ENCODE data around the gene CD82. TPM values are rescaled to one million over a fixed set of nuclear protein-coding genes. Genes with fewer than 3 reads are reported as not detected.

Gene CD82, protein sequence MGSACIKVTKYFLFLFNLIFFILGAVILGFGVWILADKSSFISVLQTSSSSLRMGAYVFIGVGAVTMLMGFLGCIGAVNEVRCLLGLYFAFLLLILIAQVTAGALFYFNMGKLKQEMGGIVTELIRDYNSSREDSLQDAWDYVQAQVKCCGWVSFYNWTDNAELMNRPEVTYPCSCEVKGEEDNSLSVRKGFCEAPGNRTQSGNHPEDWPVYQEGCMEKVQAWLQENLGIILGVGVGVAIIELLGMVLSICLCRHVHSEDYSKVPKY
- 67.6 TPM for total RNA-seq
- long read RNA-seq, transcript CD82-201 (10 exons, 2,289 nt): major isoform, 337 of 379 reads
- long read RNA-seq, partial matches to known transcripts: 15 of 379 reads
- long read RNA-seq, other reads (novel, unspliced or antisense): 27 of 379 reads

GRCh38 chr11:44565211-44565952, at the start of gene CD82:
CD82 (plus strand) TSS chr11:44565663; CDS start chr11:44594663, 29,000 bp downstream.
- DNase-seq (ENCODE audit: low spot score): peak; percentile 100

DNA sequence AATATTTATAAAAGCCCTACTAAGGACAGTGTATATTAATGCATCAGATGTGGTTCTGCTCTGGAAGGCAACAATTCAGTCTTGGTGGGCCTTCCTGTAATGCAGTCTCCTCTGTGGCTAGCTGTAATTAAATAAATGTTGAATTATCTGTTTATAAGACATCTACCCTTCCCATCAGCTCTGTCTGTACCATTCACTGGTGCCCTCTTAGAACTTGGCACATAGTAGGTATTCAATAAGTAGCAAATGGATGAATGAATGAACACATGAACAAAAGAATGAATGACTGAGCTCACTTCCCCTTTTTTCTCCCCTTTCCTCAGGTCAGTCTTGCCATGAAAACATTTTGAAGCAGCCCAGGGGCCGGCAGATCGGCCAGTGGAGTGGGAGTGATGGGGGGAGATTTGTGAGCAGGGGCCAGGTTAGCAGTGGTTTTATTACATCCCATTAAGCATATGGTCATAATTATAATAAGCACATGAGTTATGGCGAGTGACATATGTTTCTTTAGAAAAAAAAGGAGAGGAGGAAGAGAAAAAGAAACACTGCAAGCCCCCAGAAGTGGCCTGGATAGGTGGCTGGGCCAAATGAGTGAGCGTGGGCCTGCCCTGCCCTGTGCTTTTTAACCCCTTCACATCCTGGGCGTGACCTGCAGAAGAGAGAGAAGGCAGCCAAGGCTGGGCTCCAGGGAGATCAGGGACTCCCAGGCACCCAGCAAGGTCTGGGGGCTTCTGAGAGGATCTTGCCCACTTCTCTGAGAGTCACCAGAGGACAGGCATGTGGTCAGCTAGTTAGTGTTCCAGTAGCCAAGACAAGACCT, 48.6 kb upstream of the CD82 start:
- DNase-seq (ENCODE audit: low spot score): no peak

- no peak for DNase-seq (ENCODE audit: low spot score)
Observed at GRCh38 chr11:44517541-44517940, 47.9 kb upstream of the CD82 start.

GRCh38 chr11:44518968-44519550, 46.4 kb upstream of the CD82 start:
- DNase-seq (ENCODE audit: low spot score): no peak

GRCh38 chr11:44519989-44520737, 45.3 kb upstream of the CD82 start:
- no peak for DNase-seq (ENCODE audit: low spot score)

- no peak for DNase-seq (ENCODE audit: low spot score)
Observed at GRCh38 chr11:44521148-44521547, 44.3 kb upstream of the CD82 start.

- no peak for DNase-seq (ENCODE audit: low spot score)
Observed at GRCh38 chr11:44522294-44522693, 43.2 kb upstream of the CD82 start.

GRCh38 chr11:44524346-44524745, 41.1 kb upstream of the CD82 start:
- DNase-seq (ENCODE audit: low spot score): no peak

DNA sequence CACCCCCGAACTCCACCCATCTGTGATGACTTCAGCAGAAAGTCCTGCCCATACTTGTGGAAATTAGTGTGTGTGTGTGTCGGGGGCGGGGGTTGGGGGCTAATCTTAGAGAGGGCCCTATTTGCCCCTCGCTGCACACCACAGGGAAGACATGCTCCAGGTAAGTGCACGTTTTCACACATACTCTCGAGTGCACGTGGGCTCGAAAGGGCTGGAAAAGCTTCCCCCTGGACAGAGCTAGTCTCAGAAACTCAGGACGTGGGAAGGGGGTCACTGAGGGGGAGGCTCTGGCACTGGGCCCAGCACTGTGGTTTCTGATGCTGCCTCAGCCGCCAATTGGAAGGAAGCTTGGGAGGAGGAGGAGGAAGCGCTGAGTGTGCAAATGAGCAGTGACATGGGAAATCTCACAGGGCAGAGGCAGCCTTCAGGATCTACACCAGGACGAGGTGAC, 40.7 kb upstream of the CD82 start:
- no peak for DNase-seq (ENCODE audit: low spot score)

GRCh38 chr11:44525473-44526252, 39.8 kb upstream of the CD82 start:
- no peak for DNase-seq (ENCODE audit: low spot score)

DNA sequence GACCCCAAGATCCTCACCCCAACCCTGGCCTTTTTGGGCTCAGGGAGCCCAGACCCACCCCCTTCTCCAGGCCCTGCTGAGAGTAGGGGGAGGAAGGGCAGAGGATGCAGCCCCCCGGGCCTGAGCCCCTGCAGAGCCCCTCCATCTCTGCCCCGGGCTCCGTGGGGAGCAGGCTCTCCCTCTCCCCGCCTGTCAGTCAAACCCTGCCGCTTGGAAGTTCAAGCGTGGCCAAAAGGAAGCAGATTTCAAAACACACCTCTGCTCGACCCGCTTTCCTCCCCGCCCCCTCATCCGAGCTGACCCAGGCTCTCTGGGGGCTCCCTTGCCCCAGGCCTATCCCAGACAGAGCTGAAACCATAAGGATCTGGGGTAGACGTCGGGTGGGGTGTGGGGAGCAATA, 39.0 kb upstream of the CD82 start:
- no peak for DNase-seq (ENCODE audit: low spot score)

GRCh38 chr11:44527476-44527875, 38.0 kb upstream of the CD82 start:
- DNase-seq (ENCODE audit: low spot score): no peak

GRCh38 chr11:44528103-44528502, 37.4 kb upstream of the CD82 start:
- no peak for DNase-seq (ENCODE audit: low spot score)

- DNase-seq (ENCODE audit: low spot score): no peak
Observed at GRCh38 chr11:44528581-44528980, 36.9 kb upstream of the CD82 start.

- no peak for DNase-seq (ENCODE audit: low spot score)
Observed at GRCh38 chr11:44529895-44530412, 35.5 kb upstream of the CD82 start.

GRCh38 chr11:44530413-44531115, 34.9 kb upstream of the CD82 start:
- no peak for DNase-seq (ENCODE audit: low spot score)

GRCh38 chr11:44531116-44531504, 34.4 kb upstream of the CD82 start:
- no peak for DNase-seq (ENCODE audit: low spot score)

- DNase-seq (ENCODE audit: low spot score): no peak
Observed at GRCh38 chr11:44531636-44532035, 33.8 kb upstream of the CD82 start.

GRCh38 chr11:44532809-44533208, 32.7 kb upstream of the CD82 start:
- no peak for DNase-seq (ENCODE audit: low spot score)

Measured in mesenteric fat pad (tissue), 1 donor.